Muscle of leg (tissue), 11 donors: ENCODE results near the gene ATN1. TPM values are rescaled to one million over a fixed set of nuclear protein-coding genes. Genes with fewer than 3 reads are reported as not detected.
A peak's percentile ranks its signal among the peaks of the same experiment; 100 is the strongest.

Experiments
- DNase-seq: peaks from one replicate; pipeline ENCODE4 v3.0.0; 2013
- H3K27ac ChIP-seq: one replicate; pipeline ENCODE4 v1.5.1; 2013; ENCODE audit warnings: mild to moderate bottlenecking, low read length, control low read depth
- H3K27me3 ChIP-seq: one replicate; pipeline ENCODE4 v1.6.1; 2013; ENCODE audit warnings: low read length; ENCODE audit not compliant: control insufficient read depth, insufficient read depth
- H3K36me3 ChIP-seq: one replicate; pipeline ENCODE4 v1.6.1; 2013; ENCODE audit warnings: low read length; ENCODE audit not compliant: control insufficient read depth, insufficient read depth
- H3K4me1 ChIP-seq: one replicate; pipeline ENCODE4 v1.6.1; 2013; ENCODE audit warnings: low read length; ENCODE audit not compliant: control insufficient read depth, insufficient read depth
- H3K4me3 ChIP-seq: one replicate; pipeline ENCODE4 v1.5.1; 2013; ENCODE audit warnings: low read length, control low read depth
- H3K9me3 ChIP-seq: replicated peaks from 2 replicates; pipeline ENCODE4 v1.6.1; 2013; ENCODE audit warnings: low read depth, low read length; ENCODE audit not compliant: control insufficient read depth
- WGBS: methylation state at CpG from one replicate; pipeline ENCODE4 v1.1.5; 2013; ENCODE audit warnings: missing lambda C conversion rate; ENCODE audit not compliant: insufficient coverage; 5-methylcytosine and 5-hydroxymethylcytosine counted together
- polyA plus RNA-seq, 8 donors: library from polyadenylated mRNA; unstranded; fragments of 120-200 nt; gene quantifications; one replicate each; pipeline versions ENCODE4 v1.2.1 to v1.2.3, GENCODE V29; 2013; ENCODE audit warnings: inconsistent platforms in 1 of 8, low replicate concordance in 1 of 8; ENCODE audit not compliant: insufficient read length in 8 of 8, insufficient read depth in 1 of 8
- total RNA-seq: library from RNA; stranded (reverse); fragments of 120-200 nt; gene quantifications from one replicate; pipeline ENCODE4 v1.2.4, GENCODE V29; 2013

ATN1 gene
- total and polyA plus RNA-seq, 9 donors = 11.1 to 101 (median 86.7) TPM

DNA sequence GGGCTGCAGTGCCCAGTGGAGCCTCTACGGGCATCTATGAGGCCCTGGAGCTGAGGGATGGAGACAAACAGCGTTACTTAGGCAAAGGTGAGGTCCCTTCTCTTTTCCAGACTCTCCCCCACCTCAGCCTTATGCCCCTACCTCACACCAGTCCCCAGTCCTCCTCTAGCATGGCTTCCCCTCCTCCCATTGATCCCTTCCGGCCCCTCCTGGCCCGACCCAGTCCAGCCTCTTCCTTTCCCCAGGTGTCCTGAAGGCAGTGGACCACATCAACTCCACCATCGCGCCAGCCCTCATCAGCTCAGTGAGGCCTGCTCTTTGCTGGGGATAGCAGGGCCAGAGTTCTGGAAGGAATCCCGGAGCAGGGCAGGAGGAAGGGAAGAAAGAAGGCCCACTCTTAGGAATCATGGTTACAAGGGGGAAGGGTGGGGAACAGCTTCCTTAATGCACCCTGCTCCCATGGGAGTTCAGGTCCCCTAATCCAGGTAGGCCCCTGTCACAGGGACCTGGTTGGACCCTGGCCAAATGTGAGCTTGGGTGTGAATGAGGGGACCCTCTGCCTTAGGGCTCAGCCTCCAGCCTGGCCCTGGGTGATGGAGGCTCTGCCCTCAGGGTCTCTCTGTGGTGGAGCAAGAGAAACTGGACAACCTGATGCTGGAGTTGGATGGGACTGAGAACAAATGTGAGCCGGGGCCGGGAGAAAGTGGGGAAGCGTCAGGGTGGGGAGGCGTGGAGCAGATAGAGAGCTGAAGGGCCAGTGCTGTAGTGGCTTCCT, 11.1 kb upstream of the ATN1 start:
- Histone ChIP-seq H3K27ac (no peak overlapping the region), H3K36me3 (no peaks in the 10 kb centered on the region), H3K9me3 (no peaks in the 10 kb centered on the region), H3K4me3 (no peak overlapping the region), H3K27me3 (peaks cover 33% of the 10 kb centered on the region), H3K4me1 (peaks cover 13% of the 10 kb centered on the region)
- WGBS = 74% methylated on average over 7 of the region's 11 CpGs
- no peak for DNase-seq

DNA sequence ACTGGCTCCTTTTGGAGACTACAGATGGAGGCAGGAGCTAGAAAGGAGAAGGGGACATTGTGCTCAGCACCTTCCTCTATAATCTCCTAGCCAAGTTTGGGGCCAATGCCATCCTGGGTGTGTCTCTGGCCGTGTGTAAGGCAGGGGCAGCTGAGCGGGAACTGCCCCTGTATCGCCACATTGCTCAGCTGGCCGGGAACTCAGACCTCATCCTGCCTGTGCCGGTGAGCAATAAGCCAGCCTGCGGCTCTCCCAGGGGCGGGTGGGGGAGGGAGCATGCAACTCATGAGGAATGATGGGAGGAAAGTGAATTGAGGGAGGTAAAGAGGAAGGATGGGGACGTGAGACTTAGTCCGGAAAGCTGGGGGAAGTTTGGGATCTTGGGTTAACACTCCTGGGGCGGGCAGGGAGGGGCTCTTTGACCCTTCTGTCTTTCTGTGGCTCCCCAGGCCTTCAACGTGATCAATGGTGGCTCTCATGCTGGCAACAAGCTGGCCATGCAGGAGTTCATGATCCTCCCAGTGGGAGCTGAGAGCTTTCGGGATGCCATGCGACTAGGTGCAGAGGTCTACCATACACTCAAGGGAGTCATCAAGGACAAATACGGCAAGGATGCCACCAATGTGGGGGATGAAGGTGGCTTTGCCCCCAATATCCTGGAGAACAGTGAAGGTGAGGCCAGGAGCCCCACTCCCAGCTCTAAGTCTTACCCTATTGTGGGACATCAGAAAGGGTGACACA, 10.1 kb upstream of the ATN1 start:
- no peak for DNase-seq
- Histone ChIP-seq H3K27me3 (peaks cover 27% of the 10 kb centered on the region), H3K4me3 (no peak overlapping the region), H3K9me3 (no peaks in the 10 kb centered on the region), H3K27ac (no peak overlapping the region), H3K36me3 (no peaks in the 10 kb centered on the region), H3K4me1 (peaks cover 13% of the 10 kb centered on the region)
- WGBS = 58% methylated on average over 14 of the region's 14 CpGs

DNA sequence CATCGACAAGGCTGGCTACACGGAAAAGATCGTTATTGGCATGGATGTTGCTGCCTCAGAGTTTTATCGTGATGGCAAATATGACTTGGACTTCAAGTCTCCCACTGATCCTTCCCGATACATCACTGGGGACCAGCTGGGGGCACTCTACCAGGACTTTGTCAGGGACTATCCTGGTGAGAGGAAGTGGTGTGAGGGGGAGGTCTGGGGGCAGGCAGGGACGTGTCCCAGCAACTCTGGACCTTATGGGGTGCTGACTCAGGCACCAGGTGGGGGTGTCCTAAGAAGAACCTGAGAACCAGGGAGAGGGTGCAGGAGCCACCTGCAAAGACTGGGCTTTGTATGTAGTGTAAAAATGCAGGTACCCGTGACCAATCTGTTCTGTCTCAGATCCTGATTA, 8.2 kb upstream of the ATN1 start:
- no peak overlapping the region for H3K4me3 ChIP-seq
- peaks cover 11% of the 10 kb centered on the region for H3K27me3 ChIP-seq
- H3K27ac ChIP-seq = no peak overlapping the region
- no peaks in the 10 kb centered on the region for H3K9me3 ChIP-seq
- 6% methylated on average over 2 of the region's 7 CpGs for WGBS
- DNase-seq = no peak
- peaks cover 8% of the 10 kb centered on the region for H3K36me3 ChIP-seq
- H3K4me1 ChIP-seq = peaks cover 17% of the 10 kb centered on the region

DNA sequence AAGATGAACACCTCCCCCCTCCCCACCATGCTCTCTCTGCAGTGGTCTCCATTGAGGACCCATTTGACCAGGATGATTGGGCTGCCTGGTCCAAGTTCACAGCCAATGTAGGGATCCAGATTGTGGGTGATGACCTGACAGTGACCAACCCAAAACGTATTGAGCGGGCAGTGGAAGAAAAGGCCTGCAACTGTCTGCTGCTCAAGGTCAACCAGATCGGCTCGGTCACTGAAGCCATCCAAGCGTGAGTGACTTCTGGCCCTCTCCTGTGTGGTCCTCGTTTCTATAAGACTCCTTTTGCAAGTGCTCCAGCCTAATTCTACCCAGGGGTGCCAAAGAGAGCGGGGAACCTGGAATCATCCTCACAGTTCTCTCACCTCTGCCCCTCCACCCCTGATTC, 6.2 kb upstream of the ATN1 start:
- 85% methylated on average over 5 of the region's 7 CpGs for WGBS
- Histone ChIP-seq H3K27ac (no peak overlapping the region), H3K36me3 (peaks cover 8% of the 10 kb centered on the region), H3K27me3 (no peaks in the 10 kb centered on the region), H3K4me1 (peaks cover 29% of the 10 kb centered on the region), H3K9me3 (no peaks in the 10 kb centered on the region), H3K4me3 (no peak overlapping the region)
- DNase-seq = no peak

DNA sequence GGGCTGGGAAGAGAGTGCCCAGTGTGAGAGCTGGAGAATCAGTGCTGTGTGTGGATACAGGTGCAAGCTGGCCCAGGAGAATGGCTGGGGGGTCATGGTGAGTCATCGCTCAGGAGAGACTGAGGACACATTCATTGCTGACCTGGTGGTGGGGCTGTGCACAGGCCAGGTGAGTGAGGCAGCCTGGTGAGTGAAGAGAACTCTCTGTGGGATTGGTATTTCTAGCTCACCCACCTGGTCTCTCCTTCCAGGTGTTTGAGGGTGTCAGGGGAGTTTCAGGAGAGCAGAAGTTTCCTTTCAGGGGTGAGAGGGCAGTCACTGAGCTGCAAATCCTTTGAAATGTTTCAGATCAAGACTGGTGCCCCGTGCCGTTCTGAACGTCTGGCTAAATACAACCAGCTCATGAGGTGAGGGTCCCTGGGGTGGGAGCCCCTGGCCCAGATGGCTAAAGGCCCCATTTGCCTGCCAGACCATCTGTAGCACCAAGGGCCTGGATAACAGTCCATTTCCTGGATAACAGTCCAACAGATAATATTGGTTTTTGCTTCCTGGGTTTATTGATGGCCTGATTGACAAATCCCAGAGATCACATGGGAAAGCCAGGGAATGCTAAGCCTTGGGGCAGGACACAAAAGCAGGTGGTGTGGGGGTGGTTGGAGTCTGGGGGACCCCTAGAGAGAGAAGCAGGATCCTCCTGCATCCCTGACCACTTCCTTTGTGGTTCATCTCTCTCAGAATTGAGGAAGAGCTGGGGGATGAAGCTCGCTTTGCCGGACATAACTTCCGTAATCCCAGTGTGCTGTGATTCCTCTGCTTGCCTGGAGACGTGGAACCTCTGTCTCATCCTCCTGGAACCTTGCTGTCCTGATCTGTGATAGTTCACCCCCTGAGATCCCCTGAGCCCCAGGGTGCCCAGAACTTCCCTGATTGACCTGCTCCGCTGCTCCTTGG, 5.5 kb upstream of the ATN1 start:
- peaks cover 36% of the 10 kb centered on the region for H3K4me1 ChIP-seq
- H3K4me3 ChIP-seq = no peak overlapping the region
- H3K27ac ChIP-seq = no peak overlapping the region
- H3K27me3 ChIP-seq = no peaks in the 10 kb centered on the region
- DNase-seq = no peak
- peaks cover 8% of the 10 kb centered on the region for H3K36me3 ChIP-seq
- 52% methylated on average over 8 of the region's 9 CpGs for WGBS
- H3K9me3 ChIP-seq = no peaks in the 10 kb centered on the region

DNA sequence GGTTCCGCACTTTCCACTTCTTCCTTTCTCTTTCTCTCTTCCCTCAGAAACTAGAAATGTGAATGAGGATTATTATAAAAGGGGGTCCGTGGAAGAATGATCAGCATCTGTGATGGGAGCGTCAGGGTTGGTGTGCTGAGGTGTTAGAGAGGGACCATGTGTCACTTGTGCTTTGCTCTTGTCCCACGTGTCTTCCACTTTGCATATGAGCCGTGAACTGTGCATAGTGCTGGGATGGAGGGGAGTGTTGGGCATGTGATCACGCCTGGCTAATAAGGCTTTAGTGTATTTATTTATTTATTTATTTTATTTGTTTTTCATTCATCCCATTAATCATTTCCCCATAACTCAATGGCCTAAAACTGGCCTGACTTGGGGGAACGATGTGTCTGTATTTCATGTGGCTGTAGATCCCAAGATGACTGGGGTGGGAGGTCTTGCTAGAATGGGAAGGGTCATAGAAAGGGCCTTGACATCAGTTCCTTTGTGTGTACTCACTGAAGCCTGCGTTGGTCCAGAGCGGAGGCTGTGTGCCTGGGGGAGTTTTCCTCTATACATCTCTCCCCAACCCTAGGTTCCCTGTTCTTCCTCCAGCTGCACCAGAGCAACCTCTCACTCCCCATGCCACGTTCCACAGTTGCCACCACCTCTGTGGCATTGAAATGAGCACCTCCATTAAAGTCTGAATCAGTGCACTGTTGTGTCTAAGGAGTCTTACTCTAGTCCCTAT, 4.6 kb upstream of the ATN1 start:
- whole genome bisulfite sequencing = no CpG with 5 or more reads among the region's 10 CpGs
- Histone ChIP-seq H3K27ac (no peak overlapping the region), H3K9me3 (no peaks in the 10 kb centered on the region), H3K4me3 (no peak overlapping the region), H3K27me3 (no peaks in the 10 kb centered on the region), H3K4me1 (peaks cover 37% of the 10 kb centered on the region), H3K36me3 (peaks cover 8% of the 10 kb centered on the region)
- DNase-seq = no peak

DNA sequence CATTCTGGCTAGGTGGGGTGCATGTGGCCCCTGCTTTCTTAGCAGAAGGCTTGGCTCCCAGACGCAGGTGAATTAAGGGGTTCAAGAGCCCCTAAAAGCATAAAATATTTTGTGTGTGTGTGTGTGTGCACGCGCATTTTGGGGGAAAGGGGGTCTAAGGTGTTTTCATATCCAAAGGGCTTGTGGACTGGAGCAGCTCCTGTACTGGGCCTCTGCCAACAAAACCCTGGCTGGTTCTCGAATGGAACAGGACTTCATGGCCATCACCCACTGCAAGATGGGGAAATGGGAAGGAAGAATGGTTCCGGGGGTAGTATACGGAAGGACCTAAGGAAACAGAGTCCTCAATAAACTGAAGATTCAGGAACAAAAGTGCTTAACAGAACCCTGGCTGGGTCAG, 3.9 kb upstream of the ATN1 start:
- no peak for DNase-seq
- Histone ChIP-seq H3K27ac (peak overlapping the region; percentile 3), H3K4me3 (no peak overlapping the region), H3K9me3 (no peaks in the 10 kb centered on the region), H3K27me3 (no peaks in the 10 kb centered on the region), H3K36me3 (peaks cover 8% of the 10 kb centered on the region), H3K4me1 (peaks cover 39% of the 10 kb centered on the region)
- 76% methylated on average over 2 of the region's 6 CpGs for WGBS

DNA sequence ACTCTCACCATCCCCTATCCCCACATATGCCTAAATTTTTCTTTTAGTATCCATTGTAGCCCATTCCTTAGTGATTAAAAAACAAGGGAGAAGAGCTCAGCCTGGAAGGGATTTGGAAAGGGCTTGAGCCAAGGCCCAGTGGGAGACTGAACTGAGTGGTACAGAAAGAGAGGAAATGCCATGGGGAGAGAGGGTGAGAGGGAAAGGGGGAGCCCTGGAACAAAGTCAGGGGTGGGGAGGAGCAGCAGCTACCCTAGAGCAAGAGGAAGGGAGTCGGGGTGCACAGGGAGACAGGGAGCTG, 2.6 kb upstream of the ATN1 start:
- Histone ChIP-seq H3K4me1 (peaks cover 53% of the 10 kb centered on the region), H3K9me3 (no peaks in the 10 kb centered on the region), H3K27ac (peak overlapping the region; percentile 97), H3K27me3 (no peaks in the 10 kb centered on the region), H3K36me3 (peaks cover 14% of the 10 kb centered on the region), H3K4me3 (no peak overlapping the region)
- DNase-seq = no peak
- WGBS = 36% methylated on average over 1 of the region's 1 CpG

DNA sequence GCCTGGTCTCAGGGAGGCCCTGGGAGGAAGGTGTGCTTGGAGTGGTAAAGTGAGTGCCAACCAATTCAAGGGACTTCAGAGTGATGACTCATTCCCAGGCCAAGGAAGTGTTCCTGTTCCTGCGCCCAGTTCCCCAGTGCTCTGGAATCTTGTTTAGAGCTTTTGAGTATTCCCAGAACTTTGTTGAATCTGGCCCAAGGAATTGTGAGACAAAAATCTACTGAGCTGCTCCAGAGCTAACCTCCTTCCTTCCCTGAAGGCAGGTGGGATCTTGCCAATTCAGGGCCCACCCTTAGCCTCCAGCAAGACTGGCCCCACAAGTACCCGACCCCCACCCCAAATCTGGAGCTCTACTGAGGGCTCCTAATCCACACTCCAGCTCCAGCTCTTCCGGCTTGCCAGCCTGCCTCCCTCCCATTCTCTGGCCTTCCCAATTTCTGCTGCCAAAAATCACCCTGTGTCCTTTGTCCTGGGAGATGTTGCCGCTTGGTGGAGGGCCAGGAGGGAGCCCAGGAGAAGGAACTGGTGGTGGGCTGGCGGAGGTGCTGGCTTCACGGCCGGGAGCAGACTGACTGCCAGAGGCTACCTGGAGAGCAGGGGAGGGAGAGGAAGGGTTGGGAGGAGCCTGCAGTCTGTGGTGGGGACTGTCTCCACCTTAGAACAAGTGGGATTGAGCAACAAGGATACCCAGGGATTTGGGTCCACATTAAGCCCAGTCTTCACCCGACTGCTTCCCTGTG, 2.0 kb upstream of the ATN1 start:
- no peaks in the 10 kb centered on the region for H3K9me3 ChIP-seq
- peaks cover 55% of the 10 kb centered on the region for H3K4me1 ChIP-seq
- DNase-seq = peak; percentile 92
- 9% methylated on average over 6 of the region's 8 CpGs for WGBS
- no peaks in the 10 kb centered on the region for H3K27me3 ChIP-seq
- peak overlapping the region; percentile 97 for H3K27ac ChIP-seq
- peaks cover 14% of the 10 kb centered on the region for H3K36me3 ChIP-seq
- peak overlapping the region; percentile 70 for H3K4me3 ChIP-seq
